Rectal smooth muscle tissue (tissue), 1 donor: ENCODE results near the gene KCNQ4.
A peak's percentile ranks its signal among the peaks of the same experiment; 100 is the strongest.

Source experiments
- H3K27ac ChIP-seq: one replicate; pipeline ENCODE4 v1.7.0; 2013; ENCODE audit warnings: low read depth, low read length, inconsistent platforms
- H3K27me3 ChIP-seq: one replicate; pipeline ENCODE4 v1.7.0; 2013; ENCODE audit warnings: low read length; ENCODE audit not compliant: control insufficient read depth, insufficient read depth
- H3K36me3 ChIP-seq: one replicate; pipeline ENCODE4 v1.7.0; 2013; ENCODE audit warnings: low read length; ENCODE audit not compliant: control insufficient read depth, insufficient read depth
- H3K4me1 ChIP-seq: one replicate; pipeline ENCODE4 v1.7.0; 2013; ENCODE audit warnings: low read length; ENCODE audit not compliant: control insufficient read depth, insufficient read depth
- H3K4me3 ChIP-seq: one replicate; pipeline ENCODE4 v1.7.0; 2013; ENCODE audit warnings: low read length
- H3K9ac ChIP-seq: one replicate; pipeline ENCODE4 v1.7.0; 2013; ENCODE audit warnings: low read length

The KCNQ4 gene

DNA sequence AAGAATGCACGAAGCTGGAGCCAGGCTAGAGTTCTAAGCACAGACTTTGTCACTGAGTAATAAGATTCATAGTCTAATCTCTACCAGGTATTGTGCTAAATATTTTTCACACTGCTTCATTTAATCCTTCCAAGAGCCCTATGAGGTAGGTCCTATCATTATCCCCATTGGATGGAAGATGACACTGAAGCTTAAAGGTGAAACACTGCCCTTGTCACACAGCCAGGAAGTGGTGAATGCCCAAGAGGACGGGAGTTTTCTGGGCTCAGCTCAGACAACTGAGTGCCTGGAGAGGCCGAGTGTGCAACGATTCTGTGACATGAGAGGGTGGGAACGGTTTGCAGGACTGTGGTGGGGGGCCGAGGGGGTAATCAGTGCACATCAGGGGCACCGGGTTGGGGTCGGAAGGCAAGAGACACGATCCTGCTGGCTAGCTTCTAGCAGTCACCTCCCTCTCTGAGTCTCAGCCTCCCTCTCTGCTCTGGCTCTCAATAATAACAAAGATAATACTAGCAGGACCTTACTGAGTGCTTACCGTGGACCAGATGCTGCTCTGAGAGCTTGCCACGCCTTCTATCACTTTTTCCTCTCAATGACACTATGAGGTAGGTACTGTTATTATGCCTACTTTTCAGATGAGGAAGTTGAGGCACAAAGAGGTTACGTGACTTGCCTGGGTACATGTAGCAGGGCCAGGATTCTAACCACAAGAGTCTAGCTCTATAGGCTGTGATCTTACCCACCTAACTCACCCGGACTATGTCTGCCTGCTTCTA is 12.4 kb downstream of the KCNQ4 start:
- Histone ChIP-seq H3K27me3 (no peaks in the 10 kb centered on the region), H3K4me1 (peaks cover 56% of the 10 kb centered on the region), H3K27ac (peak overlapping the region; percentile 76), H3K36me3 (no peaks in the 10 kb centered on the region), H3K4me3 (no peak overlapping the region), H3K9ac (no peak overlapping the region)

DNA sequence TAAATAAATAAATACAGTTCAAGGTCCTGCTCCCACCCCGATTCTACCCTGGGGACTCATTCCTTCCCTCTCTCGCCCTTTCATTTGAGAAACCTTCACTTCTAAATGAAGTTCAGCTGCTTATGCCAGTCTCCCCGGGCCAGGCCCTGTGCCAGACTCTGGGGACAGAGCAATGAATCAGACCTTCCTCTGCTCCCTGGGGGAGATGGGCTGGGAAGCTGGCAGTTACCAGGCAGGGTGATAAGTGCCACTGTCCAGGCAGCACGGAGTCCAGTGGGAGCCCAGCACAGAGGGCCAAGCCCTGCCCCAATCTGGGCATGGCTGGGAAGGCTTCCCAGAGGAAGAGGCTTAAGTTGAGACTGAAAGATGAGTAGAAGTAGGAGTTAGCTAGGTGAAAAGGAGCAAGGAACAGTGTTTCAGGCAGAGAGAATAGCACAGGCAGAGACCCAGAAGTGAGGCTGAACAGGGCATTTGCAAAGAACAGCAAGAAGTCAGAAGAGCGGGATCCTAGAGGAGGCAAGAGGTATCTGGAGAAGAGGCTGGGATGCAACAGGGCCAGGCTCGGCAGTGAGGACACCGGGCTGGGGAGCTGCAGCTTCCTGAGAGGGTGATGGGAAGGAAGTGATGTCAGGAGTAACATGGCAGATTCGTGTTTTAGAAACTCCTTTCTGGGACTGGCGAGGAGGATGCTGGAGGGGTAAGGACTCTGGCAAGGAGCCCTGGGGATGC is 13.5 kb downstream of the KCNQ4 start:
- no peaks in the 10 kb centered on the region for H3K36me3 ChIP-seq

DNA sequence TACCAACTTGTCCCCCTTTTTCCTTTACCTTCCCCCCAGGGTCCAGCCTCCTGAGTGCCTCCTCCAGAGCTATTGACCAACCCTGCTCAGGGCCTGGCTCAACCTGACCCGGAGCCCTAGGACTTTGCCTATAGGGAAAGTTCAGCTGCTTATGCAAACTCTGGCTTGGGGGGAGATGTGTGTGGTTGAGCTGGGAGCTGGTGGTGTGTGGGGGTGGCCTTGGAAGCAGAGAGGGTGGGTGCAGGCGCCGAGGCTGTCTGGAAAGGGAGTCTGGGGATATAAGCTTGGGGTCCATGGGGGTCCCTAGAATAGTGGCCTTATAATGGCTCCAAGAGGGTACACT is 14.1 kb downstream of the KCNQ4 start:
- H3K9ac ChIP-seq = no peak overlapping the region

More for the DNA sequence above, 13.5 kb downstream of the KCNQ4 start:
- Histone ChIP-seq H3K9ac (no peak overlapping the region), H3K27ac (peak overlapping the region; percentile 80), H3K4me3 (peak overlapping the region; percentile 14), H3K27me3 (no peaks in the 10 kb centered on the region), H3K4me1 (peaks cover 64% of the 10 kb centered on the region)

DNA sequence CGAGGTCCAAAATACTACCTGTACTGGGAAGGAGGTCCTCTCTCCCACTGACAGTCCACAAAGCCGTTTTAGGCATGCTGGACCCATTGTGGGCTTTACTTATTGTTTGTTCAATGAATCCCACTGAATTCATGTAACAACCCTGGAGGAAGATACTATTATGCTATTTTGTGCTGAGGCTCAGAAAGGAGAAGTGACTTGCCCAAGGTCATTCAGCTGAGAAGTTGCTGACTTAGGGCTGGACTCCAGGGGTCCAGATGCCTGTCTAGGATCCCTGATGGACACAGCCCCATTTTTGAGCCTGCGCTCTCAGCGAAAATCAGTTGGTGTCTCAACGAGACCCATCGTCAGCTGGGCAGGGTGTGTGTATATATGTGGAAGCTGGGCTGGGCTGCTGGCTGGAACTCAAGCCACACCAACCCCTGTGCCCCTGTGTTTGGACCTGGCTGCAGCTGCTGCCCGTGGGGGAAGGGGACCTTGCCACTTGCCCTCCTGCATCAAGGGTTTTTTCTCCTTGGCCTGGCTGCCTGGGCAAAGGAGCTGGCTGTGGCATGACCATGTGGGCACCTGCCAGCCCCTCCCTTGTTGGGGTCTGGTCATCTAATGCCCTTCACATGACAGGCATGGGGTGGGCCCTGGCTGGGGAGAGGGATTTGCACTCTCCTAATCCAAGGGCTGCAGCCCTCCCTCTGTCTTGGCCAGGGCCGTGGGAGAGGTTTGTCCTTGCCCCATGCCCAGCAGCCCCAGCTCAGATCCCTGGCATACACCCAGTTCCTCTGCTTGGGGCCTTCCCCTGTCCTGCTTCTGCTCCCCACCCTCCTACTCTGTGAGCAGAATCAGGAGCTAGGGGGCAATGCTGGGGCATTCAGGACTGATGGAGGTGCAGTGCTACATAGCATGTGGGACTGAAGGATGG is 15.0 kb downstream of the KCNQ4 start:
- Histone ChIP-seq H3K27me3 (no peaks in the 10 kb centered on the region), H3K36me3 (peaks cover 3% of the 10 kb centered on the region), H3K27ac (peak overlapping the region; percentile 80), H3K4me1 (peaks cover 65% of the 10 kb centered on the region), H3K9ac (no peak overlapping the region), H3K4me3 (no peak overlapping the region)

More for the DNA sequence above, 14.1 kb downstream of the KCNQ4 start:
- peak overlapping the region; percentile 80 for H3K27ac ChIP-seq
- H3K4me3 ChIP-seq = no peak overlapping the region
- peaks cover 63% of the 10 kb centered on the region for H3K4me1 ChIP-seq
- H3K27me3 ChIP-seq = no peaks in the 10 kb centered on the region
- peaks cover under 1% of the 10 kb centered on the region for H3K36me3 ChIP-seq

DNA sequence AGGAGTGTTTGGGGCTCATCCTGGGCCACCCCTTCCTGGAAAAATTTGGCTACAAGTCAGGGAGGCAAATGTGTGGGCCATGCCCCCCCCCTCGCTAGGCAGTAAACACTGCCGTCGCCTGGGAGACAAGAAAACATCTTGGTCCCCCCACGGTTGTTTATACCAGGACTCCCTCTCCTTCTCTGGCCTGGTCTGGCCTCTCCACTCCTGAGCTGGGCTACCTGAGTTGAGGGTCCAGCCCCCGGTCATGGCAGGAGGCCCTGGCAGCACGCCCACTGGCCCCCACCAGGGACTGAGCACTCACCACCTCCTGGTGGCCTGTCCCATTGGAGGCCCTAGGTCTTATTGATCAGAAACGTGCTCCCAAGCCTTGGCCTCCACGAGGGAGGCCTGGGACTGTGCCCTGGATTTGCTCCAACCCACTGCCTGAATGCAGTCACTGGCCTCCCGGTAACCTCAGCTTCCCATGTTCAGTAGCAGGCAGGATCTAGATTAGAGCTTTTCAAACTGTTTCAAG is 15.8 kb downstream of the KCNQ4 start:
- H3K4me1 ChIP-seq = peaks cover 63% of the 10 kb centered on the region
- peak overlapping the region; percentile 80 for H3K27ac ChIP-seq
- H3K36me3 ChIP-seq = peaks cover 3% of the 10 kb centered on the region
- no peak overlapping the region for H3K4me3 ChIP-seq
- no peaks in the 10 kb centered on the region for H3K27me3 ChIP-seq
- H3K9ac ChIP-seq = no peak overlapping the region

DNA sequence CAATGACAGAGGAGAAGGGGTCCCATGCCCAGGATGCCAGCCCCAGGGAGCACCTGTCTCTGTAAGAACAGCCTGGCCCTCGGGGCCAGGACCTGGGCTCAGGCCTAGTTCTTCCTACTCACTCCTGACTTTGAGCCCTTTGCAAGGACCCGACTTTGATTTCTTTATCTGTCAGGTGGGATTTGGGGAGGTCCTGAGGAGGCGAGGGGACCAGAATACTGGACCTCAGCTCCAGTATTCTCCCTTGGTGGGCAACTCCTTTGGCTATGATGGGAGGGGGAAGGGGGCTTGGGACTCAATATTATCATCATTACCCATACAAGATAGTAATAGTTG is 18.1 kb downstream of the KCNQ4 start:
- Histone ChIP-seq H3K4me3 (peak overlapping the region; percentile 76), H3K27ac (peak overlapping the region; percentile 92), H3K27me3 (no peaks in the 10 kb centered on the region), H3K36me3 (peaks cover 3% of the 10 kb centered on the region), H3K4me1 (peaks cover 61% of the 10 kb centered on the region), H3K9ac (no peak overlapping the region)

DNA sequence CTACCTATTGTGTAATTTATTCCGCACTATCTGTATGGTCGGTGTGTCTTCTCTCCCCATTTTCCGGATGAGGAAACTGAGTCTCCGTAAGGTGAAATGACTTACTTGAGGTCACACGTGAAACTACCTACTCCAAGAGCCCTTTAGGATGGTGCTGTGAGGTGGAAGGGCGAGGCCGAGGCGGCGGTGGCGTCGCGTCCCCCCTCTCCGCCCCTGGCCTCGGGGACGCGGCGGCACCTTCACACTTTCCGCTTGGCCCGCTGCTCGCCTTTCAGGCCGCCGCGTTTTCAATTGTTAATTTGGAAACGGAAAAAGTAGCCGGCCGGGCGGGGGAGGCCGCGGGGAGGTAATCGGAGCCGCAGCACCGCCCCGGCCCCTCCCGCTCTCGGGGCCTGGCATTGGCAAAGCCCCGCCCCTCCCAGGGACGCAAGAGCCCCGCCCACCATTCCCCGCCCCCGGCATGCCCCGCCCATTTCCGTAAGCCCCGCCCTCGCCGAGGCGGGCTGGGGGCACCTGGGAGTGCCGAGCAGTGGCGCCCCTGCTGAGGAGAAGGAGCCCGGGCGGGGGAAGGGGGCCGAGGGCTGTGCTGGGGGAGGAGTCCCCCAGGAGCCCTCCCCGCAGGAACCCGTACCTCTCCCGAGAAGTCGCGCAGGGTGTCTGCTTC is 18.6 kb downstream of the KCNQ4 start:
- H3K4me3 ChIP-seq = peak overlapping the region; percentile 76
- peaks cover 63% of the 10 kb centered on the region for H3K4me1 ChIP-seq
- H3K9ac ChIP-seq = no peak overlapping the region

DNA sequence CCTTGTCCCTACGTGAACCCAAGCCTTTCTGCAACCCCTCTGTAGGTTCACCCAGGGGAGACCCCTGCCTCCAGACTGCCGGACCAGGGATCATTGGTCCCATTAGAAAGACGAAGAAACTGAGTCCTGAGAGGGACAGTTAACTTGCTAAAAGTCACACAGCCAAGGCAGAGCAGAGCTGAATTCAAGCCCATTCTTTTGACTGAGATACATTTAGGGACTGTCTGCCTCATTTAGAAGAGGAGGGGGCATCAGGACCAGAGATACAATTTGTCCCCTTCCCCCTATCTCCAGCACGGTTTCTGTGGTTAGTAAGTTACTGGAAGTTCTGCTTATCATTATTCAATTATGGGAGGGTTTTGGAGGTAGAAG is 19.1 kb downstream of the KCNQ4 start:
- Histone ChIP-seq H3K9ac (no peak overlapping the region), H3K27ac (peak overlapping the region; percentile 89), H3K36me3 (peaks cover 3% of the 10 kb centered on the region), H3K4me3 (peak overlapping the region; percentile 19), H3K4me1 (peaks cover 63% of the 10 kb centered on the region), H3K27me3 (no peaks in the 10 kb centered on the region)

More for the DNA sequence above, 18.6 kb downstream of the KCNQ4 start:
- peaks cover 3% of the 10 kb centered on the region for H3K36me3 ChIP-seq
- peak overlapping the region; percentile 92 for H3K27ac ChIP-seq
- no peaks in the 10 kb centered on the region for H3K27me3 ChIP-seq

DNA sequence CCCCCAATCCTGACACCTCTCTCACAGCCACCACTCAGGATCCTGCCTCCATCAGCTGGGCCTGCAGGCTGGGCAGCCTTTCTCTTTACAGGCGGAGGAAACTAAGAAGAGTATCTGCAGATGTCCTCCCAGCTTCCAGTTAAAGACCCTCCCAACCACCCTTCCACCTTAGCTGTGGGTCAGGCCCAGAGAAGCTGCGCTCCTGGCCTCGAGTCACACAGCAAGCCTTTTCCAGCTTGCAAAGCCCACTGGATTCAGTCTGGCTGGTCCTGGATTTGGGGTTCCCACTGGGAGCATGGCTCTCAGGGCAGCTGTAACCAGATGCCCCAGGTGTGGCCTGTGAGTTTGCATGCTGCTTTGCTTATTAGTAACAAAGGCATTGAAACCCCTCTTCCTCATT is 19.9 kb downstream of the KCNQ4 start:
- peak overlapping the region; percentile 89 for H3K27ac ChIP-seq
- no peak overlapping the region for H3K9ac ChIP-seq
- peaks cover 58% of the 10 kb centered on the region for H3K4me1 ChIP-seq
- no peaks in the 10 kb centered on the region for H3K27me3 ChIP-seq
- peaks cover 3% of the 10 kb centered on the region for H3K36me3 ChIP-seq
- H3K4me3 ChIP-seq = no peak overlapping the region

DNA sequence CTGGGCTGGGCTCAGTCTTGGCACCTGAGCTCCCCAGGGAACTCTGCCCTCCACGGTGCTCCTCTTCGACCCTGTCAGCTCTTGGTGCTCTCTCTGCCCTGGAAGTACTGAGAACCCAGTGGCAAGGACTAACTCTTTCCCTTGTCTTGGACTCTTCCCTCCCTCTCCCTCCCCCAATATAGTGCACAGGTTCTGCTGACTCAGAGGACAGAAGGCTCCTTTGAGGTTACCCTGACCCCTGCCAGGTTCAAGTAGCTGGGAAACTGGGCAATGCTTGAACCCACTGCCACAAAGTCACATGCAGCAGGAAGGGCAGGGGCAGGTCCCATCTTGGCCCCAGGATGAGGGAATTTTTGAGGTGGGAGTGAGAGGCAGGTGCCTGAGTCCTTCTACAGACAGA is 20.3 kb downstream of the KCNQ4 start:
- Histone ChIP-seq H3K27ac (peak overlapping the region; percentile 31), H3K4me3 (no peak overlapping the region), H3K4me1 (peaks cover 53% of the 10 kb centered on the region), H3K36me3 (peaks cover 3% of the 10 kb centered on the region), H3K27me3 (no peaks in the 10 kb centered on the region), H3K9ac (no peak overlapping the region)

DNA sequence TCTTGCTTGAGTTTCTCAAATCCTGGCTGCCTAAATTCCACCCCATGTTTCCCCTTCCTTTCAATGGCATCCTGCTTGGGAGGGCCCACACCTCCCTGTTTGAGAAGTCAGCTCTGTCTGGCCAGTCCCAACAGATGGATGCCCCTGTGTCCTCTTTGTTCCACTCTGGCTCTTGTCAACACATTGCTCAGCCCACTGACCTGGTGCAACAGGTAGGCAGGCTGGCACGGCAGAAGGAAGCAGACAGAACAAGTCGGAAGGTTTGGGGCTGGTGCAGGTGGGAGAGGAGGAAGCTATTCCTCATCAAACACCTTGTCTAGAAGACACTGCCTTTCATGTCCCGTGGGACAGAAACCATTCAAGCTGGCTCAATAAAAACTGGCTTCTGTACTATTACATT is 22.7 kb downstream of the KCNQ4 start:
- Histone ChIP-seq H3K27me3 (no peaks in the 10 kb centered on the region), H3K9ac (no peak overlapping the region), H3K4me1 (peaks cover 30% of the 10 kb centered on the region), H3K27ac (peak overlapping the region; percentile 76), H3K4me3 (no peak overlapping the region), H3K36me3 (peaks cover 3% of the 10 kb centered on the region)
